MM.1S (cell line): ENCODE data around the gene RUNX1.

Experiments used
- DNase-seq: peaks from one replicate; pipeline ENCODE4 v3.0.0-alpha.2; 2015
- H2AFZ ChIP-seq: fragments of 300-600 bp; sonication (generic); 2 replicates; pipeline ENCODE4 v1.6.0; 2016; ENCODE audit warnings: antibody characterized with exemption, low read length
- H3F3A ChIP-seq: fragments of 300-600 bp; sonication (generic); 2 replicates; pipeline ENCODE4 v1.6.1; 2016; ENCODE audit warnings: mild to moderate bottlenecking, antibody characterized with exemption, low read length, moderate library complexity, mixed read lengths; ENCODE audit not compliant: insufficient read depth
- H3K27ac ChIP-seq: fragments of 300-600 bp; sonication (generic); 2 replicates; pipeline ENCODE4 v1.5.1; 2016; ENCODE audit warnings: mild to moderate bottlenecking, low read length
- H3K27me3 ChIP-seq: fragments of 300-600 bp; sonication (generic); replicated peaks from 2 replicates; pipeline ENCODE4 v1.6.0; 2016; ENCODE audit warnings: low read length; ENCODE audit not compliant: insufficient read depth
- H3K36me3 ChIP-seq: fragments of 300-600 bp; sonication (generic); replicated peaks from 2 replicates; pipeline ENCODE4 v1.6.1; 2016; ENCODE audit warnings: mild to moderate bottlenecking, low read length, mixed read lengths; ENCODE audit not compliant: insufficient read depth
- H3K4me1 ChIP-seq: fragments of 300-600 bp; sonication (generic); 2 replicates; pipeline ENCODE4 v1.6.1; 2016; ENCODE audit warnings: low read length, mixed read lengths
- H3K4me2 ChIP-seq: fragments of 300-600 bp; sonication (generic); 2 replicates; pipeline ENCODE4 v1.6.0; 2016; ENCODE audit warnings: low read depth, low read length
- H3K4me3 ChIP-seq: fragments of 300-600 bp; sonication (generic); 2 replicates; pipeline ENCODE4 v1.5.1; 2016; ENCODE audit warnings: low read length, mixed read lengths
- H3K79me2 ChIP-seq: fragments of 300-600 bp; sonication (generic); 2 replicates; pipeline ENCODE4 v1.6.1; 2016; ENCODE audit warnings: mixed run types, low read length, mixed read lengths
- H3K9ac ChIP-seq: fragments of 300-600 bp; sonication (generic); 2 replicates; pipeline ENCODE4 v1.6.1; 2016; ENCODE audit warnings: low read length, mixed read lengths
- H3K9me2 ChIP-seq: fragments of 300-600 bp; sonication (generic); replicated peaks from 2 replicates; pipeline ENCODE4 v1.6.1; 2016; ENCODE audit warnings: mild to moderate bottlenecking, low read length, mixed read lengths; ENCODE audit not compliant: insufficient read depth
- H3K9me3 ChIP-seq: fragments of 300-600 bp; sonication (generic); replicated peaks from 2 replicates; pipeline ENCODE4 v1.6.1; 2016; ENCODE audit warnings: mild to moderate bottlenecking, low read length, mixed read lengths; ENCODE audit not compliant: insufficient read depth
- H4K20me1 ChIP-seq: fragments of 300-600 bp; sonication (generic); 2 replicates; pipeline ENCODE4 v1.6.1; 2016; ENCODE audit warnings: mild to moderate bottlenecking, low read length, moderate library complexity, mixed read lengths; ENCODE audit not compliant: insufficient read depth
- EZH2 ChIP-seq: fragments of 300-600 bp; sonication (generic); optimal IDR thresholded peaks from 2 replicates; pipeline ENCODE3; 2017; ENCODE audit warnings: low read depth, mild to moderate bottlenecking, antibody characterized with exemption, low read length, mixed read lengths
- EZH2phosphoT487 ChIP-seq: fragments of 300-600 bp; sonication (generic); IDR thresholded peaks from 2 replicates; pipeline ENCODE4 v1.6.1; 2018; ENCODE audit warnings: antibody characterized with exemption, low read length
- TF ChIP-seq, protein P1 (sequence below): fragments of 300-600 bp; sonication (generic); IDR thresholded peaks from 2 replicates; pipeline ENCODE4 v1.5.1; 2016; ENCODE audit warnings: antibody characterized with exemption, low read length, mixed read lengths

Gene RUNX1

DNA sequence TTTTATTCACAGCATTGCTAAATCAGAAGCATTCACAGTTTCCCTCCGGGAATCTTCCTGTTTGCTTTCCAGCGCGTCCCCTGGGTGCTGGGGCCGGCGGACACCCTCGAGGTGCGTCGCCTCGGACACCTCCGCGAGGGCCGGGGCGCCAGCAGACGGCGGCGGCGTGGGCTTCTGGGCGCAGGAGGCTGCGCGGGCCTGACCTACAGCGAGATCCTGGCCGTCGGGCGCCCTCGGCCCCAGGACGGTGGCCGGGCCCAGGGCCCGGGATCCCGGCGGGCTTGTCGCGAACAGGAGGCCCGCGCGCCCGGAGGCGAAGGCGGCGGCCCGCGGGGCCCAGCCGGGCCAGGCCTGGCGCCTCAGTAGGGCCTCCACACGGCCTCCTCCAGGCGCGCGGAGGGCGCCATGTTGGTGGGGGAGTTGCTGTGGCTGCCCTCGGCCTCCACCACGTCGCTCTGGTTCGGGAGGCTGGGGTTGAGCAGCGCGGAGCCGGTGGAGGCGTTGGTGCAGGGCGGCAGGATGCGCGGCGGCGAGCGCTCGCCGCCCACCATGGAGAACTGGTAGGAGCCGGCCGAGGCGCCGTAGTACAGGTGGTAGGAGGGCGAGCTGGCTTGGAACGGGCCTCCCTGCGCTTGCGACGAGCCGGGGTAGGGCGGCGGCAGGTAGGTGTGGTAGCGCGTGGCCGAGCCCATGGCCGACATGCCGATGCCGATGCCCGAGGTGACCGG lies 257.2 kb downstream of the RUNX1 start:
- TF ChIP-seq, protein P1, sequence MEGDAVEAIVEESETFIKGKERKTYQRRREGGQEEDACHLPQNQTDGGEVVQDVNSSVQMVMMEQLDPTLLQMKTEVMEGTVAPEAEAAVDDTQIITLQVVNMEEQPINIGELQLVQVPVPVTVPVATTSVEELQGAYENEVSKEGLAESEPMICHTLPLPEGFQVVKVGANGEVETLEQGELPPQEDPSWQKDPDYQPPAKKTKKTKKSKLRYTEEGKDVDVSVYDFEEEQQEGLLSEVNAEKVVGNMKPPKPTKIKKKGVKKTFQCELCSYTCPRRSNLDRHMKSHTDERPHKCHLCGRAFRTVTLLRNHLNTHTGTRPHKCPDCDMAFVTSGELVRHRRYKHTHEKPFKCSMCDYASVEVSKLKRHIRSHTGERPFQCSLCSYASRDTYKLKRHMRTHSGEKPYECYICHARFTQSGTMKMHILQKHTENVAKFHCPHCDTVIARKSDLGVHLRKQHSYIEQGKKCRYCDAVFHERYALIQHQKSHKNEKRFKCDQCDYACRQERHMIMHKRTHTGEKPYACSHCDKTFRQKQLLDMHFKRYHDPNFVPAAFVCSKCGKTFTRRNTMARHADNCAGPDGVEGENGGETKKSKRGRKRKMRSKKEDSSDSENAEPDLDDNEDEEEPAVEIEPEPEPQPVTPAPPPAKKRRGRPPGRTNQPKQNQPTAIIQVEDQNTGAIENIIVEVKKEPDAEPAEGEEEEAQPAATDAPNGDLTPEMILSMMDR, result no peak
- no peak for TF ChIP-seq EZH2
- no peak for TF ChIP-seq EZH2phosphoT487
- H3K4me1 ChIP-seq, result no peaks in the 10 kb centered on the region
- H3K4me2 ChIP-seq, result no peak overlapping the region
- H3K27ac ChIP-seq, result no peak overlapping the region
- no peak for DNase-seq
- no peak overlapping the region for H3K4me3 ChIP-seq
- H3K36me3 ChIP-seq, result no peaks in the 10 kb centered on the region
- no peaks in the 10 kb centered on the region for H3K27me3 ChIP-seq
- H2AFZ ChIP-seq, result no peak overlapping the region
- no peaks in the 10 kb centered on the region for H3K79me2 ChIP-seq
- no peaks in the 10 kb centered on the region for H3K9me2 ChIP-seq
- no peaks in the 10 kb centered on the region for H3F3A ChIP-seq
- no peaks in the 10 kb centered on the region for H4K20me1 ChIP-seq
- H3K9me3 ChIP-seq, result no peaks in the 10 kb centered on the region
- H3K9ac ChIP-seq, result no peak overlapping the region

DNA sequence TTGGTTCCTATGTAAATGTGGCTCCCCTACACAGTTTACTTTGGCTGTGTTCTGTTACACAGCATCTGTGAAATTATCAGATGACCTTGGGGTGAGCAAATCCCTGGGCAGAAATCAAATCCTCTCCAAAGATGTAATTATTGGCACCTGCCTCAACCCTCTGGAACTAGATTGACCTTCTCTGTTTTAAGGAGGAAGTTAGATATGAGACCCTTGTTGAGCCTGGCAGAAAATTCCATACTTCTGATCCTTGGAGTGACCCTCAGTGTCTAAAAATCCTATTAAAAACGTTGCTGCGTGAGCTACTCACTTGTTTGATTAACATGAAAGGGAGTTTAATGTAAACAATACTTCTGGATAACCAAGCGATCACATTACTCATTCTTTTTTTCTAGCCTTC lies 258.3 kb downstream of the RUNX1 start:
- Histone ChIP-seq H3K4me3 (no peak overlapping the region), H3K9me2 (no peaks in the 10 kb centered on the region), H3K27ac (no peak overlapping the region), H4K20me1 (no peaks in the 10 kb centered on the region), H3K9me3 (no peaks in the 10 kb centered on the region), H3K4me2 (no peak overlapping the region), H3K4me1 (no peaks in the 10 kb centered on the region), H3F3A (no peaks in the 10 kb centered on the region), H2AFZ (no peak overlapping the region), H3K9ac (no peak overlapping the region), H3K27me3 (no peaks in the 10 kb centered on the region), H3K36me3 (no peaks in the 10 kb centered on the region), H3K79me2 (no peaks in the 10 kb centered on the region)
- TF ChIP-seq EZH2phosphoT487 (no peak), EZH2 (no peak)
- TF ChIP-seq, protein P1, result no peak
- DNase-seq, result no peak

DNA sequence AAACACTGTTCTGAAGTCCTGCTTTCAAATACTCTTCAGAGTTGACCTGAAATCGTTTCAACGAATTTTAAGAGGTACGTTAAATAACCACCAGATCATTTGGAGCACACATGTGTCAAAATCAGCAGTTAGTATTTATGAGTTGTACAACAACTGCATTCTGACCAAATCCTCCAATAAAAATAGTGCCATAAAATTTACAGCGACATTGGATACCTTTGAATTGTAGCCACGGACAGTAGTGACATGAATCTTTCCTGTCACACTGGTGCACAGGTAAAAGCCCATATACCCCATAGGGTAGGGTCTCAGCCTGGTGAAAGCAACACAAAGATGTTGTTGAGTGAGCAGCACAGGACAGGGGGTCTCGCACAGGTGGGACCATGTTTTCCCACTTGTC lies 258.8 kb downstream of the RUNX1 start:
- Histone ChIP-seq H3K9ac (no peak overlapping the region), H3K4me2 (no peak overlapping the region), H3K27ac (no peak overlapping the region), H4K20me1 (no peaks in the 10 kb centered on the region), H3K4me1 (no peaks in the 10 kb centered on the region), H3K9me3 (no peaks in the 10 kb centered on the region), H3K4me3 (no peak overlapping the region), H2AFZ (no peak overlapping the region), H3K27me3 (no peaks in the 10 kb centered on the region), H3K9me2 (no peaks in the 10 kb centered on the region), H3K79me2 (no peaks in the 10 kb centered on the region), H3F3A (no peaks in the 10 kb centered on the region), H3K36me3 (no peaks in the 10 kb centered on the region)
- no peak for DNase-seq
- TF ChIP-seq, protein P1, result no peak
- TF ChIP-seq EZH2phosphoT487 (no peak), EZH2 (no peak)
